Occipital lobe (tissue), 2 donors: Measurements from ENCODE around the gene PHC2. TPM values are rescaled to one million over a fixed set of nuclear protein-coding genes. Genes with fewer than 3 reads are reported as not detected.

ENCODE experiments used
- DNase-seq: peaks from one replicate; lab custom pipeline; 2025; lab: John Stamatoyannopoulos, UW
- total RNA-seq: library from RNA; depleted of rRNA; stranded (reverse); fragments of >200 nt; gene quantifications from one replicate; pipeline ENCODE4 v1.2.3, GENCODE V29; 2014

The PHC2 gene, protein sequence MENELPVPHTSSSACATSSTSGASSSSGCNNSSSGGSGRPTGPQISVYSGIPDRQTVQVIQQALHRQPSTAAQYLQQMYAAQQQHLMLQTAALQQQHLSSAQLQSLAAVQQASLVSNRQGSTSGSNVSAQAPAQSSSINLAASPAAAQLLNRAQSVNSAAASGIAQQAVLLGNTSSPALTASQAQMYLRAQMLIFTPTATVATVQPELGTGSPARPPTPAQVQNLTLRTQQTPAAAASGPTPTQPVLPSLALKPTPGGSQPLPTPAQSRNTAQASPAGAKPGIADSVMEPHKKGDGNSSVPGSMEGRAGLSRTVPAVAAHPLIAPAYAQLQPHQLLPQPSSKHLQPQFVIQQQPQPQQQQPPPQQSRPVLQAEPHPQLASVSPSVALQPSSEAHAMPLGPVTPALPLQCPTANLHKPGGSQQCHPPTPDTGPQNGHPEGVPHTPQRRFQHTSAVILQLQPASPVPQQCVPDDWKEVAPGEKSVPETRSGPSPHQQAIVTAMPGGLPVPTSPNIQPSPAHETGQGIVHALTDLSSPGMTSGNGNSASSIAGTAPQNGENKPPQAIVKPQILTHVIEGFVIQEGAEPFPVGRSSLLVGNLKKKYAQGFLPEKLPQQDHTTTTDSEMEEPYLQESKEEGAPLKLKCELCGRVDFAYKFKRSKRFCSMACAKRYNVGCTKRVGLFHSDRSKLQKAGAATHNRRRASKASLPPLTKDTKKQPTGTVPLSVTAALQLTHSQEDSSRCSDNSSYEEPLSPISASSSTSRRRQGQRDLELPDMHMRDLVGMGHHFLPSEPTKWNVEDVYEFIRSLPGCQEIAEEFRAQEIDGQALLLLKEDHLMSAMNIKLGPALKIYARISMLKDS
- total RNA-seq: 54.1 TPM

DNA sequence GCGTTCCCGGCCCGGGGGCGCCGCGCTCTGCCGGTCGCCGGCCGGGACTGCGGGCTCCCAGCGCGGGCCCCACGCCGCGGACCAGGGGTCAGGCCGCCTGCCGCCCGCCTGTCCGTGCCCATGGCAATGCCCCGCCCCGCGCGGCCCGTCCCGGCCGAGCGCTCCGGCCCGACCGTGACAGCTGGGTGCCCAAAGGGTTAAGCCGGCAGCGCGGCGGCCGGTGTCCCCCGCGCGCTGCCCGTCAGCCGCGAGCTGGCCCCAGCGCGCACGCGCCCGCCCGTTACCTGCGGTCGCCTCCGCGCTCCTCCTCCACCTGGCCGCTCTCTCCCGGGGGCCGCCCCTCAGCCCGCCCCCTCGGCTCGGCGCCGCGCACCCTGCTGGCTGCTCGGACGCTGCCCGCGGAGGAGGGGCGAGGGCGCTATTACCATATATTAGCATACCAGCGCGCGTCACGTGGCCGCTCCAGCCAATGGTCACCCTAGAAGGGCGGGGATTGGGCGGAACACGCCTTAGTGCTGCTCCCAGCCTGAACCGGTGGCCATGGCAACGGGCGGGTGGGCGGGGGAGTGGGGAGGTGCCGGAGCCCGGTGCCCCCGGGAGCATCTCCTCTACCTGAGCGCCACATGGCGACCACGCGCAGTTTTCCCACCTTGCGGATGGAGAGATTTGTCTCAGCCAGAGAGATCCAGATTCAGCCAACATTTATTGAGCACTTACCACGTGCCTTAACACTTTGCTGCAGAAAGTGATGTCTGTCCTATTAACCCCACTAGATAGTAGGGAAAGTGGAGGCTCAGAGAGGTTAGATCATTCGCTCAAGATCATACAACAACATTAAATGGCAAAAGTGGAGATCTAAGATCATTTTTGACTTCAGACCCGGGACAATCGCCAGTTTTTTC is at the start of gene PHC2:
Gene PHC2, minus strand, starts transcription at position 404 of the 902 bp plus-strand sequence. CDS start 55,556 bp downstream, outside the sequence.
- DNase-seq: peak; percentile 97

DNA sequence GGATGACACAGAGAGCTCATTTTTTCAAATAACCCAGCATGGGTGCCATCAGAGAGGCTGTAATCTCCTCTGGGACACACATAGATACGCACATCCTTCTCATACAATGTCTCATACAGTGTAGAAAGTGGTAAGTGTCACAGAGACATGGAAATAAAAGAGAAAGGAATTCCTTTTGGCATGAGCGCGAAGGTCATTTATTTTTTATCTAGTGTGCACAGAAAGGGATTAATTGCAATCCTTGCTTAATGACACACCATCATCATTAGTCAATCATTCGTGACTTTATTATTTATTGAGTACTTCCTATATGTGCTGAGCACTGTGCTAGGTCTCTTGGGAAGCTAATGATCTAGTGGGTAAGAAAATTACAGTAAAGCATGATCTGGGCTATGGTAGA is 46.6 kb upstream of the PHC2 start:
- no peak for DNase-seq

DNA sequence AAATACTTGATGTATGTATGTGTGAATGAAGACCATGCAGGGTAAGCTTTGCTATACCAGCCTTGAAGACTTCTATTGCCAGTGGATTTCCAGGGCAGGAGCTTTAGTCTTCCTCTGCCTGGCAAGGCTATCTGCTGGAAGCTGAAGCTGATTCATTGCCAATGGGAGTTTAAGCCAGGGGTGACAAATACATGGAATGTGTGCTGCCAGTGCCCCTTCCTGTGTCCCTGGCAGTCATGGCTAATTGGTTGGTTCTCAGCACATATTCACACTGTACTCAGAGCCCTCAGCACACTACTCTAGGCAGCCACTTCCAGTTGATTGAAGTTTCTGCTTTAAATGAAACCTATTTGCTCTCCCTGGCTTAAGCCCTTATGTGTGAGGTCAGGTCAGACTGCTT is 43.0 kb upstream of the PHC2 start:
- DNase-seq: no peak

DNA sequence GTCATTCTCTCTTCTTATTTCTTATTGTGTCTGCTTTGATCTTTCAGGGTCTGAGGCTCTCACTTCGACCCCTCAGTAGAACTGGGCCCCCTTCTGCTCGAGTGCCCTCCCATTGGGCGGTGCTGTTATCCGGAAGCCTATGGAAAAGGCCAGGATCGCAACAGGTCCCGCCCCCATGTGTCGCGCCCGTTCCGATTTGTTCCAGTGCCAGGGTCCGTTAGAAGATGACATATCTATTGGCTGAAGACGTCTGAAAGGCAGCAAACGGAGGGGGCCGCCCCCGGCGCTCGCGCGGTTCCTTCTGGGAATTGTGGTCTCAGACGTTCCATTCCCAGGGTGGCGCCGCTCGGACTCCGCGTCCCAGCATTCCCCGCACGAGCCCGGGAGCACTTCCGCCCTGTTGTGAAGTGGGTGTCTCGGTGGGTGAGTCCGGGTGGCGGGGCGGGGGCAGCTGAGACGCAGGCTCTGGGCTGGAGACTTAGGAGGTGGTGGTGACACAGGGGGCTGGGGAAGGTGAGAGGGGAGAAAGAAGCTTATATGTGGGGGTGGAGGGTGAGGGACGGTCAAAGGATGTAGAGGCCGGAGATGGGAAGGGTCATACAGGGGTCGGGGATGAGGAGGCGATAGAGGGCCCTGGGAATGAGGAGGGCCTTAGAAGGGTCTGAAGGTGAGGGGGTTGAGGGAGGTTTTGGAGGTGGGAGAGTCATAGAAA is 41.5 kb upstream of the PHC2 start, which contains the start of gene ZSCAN20:
Gene ZSCAN20, plus strand, starts transcription at position 377 of the 712 bp plus-strand sequence. CDS start 6,644 bp downstream, outside the sequence.
- peak; percentile 99 for DNase-seq

DNA sequence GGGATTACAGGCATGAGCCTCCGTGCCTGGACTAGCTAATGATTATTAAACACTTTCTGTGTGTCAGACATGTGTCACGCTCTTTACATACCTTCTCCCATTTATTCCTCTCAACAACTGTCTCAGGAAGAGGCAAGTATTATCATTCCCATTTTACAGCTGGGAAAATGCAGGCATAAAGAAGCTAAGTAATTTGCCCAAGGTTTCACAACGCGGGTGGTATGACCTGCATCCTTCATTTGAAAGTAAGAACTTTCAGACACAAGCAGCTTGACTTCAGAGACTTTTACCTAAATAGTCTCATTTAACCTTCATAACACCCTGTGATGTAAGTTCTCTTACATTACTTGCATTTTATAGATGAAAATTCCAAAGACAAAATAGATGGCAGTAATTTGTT is 40.5 kb upstream of the PHC2 start:
- DNase-seq: no peak

DNA sequence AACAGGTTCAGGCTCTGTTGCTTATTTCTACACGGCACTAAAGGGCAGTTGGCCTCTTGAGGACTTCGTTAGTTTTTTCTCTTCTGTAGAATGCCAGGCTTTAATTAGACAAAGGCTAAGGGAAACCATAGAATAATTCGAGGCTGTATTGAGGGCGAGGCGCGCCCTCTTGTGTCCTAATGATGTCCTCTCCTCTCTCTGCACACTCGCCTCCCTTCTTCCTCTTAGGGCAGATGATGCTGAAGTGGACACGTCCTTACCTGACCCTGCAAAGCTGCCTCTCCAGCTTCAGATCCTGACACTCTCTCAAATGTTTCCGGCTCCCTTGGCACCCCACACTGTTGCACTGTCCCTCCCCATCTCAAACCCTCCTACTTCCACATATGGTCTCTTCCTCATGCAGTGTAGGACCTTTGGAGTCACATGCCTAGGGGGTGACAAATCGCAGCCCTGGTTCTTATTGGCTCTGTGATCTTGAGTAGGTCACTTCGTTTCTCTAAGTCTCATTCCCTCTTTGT is 39.7 kb upstream of the PHC2 start:
- DNase-seq: peak; percentile 66

DNA sequence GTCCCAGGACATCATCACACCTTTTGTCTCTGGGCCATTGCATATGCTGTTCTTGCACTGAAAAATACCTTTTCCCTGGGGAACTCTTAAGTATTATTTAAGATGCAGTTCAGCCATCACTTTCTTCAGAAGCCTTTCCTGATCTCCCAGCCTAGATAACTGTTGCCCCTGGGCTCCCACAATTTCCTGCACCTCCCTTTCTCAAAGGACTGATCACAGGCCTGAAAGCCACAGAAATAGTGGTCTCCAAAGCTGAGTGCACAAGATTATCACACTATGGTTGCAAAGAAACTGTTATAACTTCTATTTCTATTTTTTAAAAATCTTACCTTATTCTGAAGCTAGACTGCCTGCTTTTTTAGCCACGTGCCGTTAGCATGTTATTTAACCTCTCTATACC is 38.8 kb upstream of the PHC2 start:
- DNase-seq: no peak

DNA sequence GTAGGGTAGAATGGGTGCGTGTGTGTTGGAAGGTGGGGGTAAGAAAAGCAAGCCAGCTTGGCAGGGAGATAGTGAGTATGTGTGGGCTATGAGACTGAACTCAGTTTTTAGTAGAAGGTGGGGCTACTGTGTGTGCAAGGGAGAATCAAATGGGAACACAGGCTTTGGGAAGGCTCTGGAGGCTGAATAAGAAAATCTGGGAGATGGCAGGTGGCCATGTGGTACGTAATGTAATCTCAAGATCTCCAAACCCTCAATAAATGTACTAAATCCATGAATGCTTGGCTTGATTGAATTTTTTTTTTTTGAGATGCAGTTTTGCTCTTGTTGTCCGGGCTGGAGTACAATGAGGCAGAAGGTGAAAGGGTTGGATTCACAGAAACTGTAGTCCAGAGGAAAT is 38.1 kb upstream of the PHC2 start:
- no peak for DNase-seq

DNA sequence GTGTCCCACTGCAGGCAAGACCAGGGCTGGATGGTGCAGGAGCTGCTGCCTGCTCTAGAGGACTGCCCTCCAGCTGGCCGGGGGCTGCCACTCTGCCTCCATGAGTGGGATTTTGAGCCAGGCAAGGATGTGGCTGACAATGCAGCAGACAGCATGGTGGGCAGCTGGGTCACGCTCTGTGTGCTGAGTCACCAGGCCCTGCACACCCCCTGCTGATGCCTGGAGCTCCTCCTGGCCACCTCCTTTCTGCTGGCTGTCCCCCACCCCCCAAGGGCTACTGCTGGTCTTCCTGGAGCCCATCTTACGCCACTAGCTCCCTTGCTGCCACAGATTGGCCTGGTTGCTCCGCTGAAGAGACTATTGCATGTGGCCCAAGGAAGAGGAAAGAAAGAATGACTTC is 37.6 kb upstream of the PHC2 start:
- no peak for DNase-seq

DNA sequence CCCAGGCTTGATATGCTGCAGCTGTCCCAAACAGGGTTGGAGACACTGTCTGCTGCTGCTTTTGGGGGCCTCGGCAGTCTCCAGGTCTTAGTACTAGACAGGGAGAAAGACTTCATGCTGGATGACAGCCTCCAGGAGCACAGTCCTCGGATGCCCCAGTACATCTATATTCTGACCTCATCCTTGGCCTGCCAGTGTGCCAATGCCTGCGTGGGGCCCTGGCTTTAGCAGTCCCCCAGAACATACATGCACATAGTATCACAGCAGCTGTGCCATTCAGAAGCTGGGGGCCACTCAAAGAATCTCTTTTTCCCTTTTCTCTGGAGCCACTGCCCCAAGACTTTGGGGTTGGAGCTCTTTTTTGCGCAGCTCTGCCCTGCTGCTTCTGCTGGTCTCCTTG is 37.1 kb upstream of the PHC2 start:
- no peak for DNase-seq

DNA sequence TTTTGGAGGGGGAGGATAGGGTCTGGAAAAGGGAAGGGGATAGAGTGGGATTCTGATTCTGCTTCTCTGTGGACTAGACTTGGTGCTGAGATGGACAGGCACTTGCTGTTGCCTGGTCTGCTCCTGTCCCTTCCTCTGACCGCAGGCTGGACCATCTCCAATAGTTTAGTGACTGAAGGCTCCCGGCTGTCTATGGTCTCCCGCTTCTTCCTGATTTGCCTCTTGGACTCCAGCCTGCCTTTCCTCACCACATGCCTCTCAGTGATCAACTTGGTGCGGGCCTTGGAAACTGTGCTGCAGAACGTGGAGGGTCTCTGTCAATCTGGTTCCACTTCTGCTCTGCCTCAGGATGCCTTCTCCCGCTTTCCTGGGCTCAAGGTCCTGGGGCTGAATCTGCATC is 35.3 kb upstream of the PHC2 start:
- no peak for DNase-seq

DNA sequence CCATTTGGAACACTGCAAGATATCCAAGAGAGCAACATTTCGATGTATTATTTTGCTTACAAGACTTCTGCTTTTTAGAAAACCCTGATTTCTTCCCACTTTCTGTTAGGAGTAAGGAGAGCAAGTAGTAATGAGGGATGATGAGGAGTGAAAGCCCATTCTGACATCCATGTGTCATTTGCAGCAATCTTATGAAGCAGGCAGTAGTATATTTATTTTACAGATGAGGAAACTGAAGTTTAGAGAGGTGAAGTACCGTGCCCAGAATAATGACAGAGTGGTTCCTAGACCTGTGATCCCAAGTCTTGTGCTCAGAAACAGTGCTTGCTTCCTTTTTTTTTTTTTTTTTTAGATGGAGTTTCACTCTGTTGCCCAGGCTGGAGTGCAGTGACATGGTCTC is 34.4 kb upstream of the PHC2 start:
- DNase-seq: no peak

DNA sequence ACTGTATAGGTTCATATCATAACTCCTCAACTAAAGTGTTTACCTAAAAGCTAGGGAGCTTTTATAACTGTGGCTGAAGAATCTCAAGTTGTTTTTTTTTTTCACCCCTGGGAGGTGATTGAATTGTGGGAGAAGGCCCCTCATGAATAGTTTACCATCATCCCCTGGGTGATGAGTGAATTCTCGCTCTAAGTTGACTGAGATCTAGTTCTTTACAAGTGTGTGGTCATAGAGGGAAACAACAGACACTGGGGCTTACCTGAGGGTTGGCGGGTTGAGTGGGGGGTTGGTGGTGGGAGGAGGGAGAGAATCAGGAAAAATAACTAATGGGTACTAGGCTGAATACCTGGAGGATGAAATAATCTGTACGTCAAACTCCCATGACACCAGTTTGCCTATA is 33.7 kb upstream of the PHC2 start:
- no peak for DNase-seq

DNA sequence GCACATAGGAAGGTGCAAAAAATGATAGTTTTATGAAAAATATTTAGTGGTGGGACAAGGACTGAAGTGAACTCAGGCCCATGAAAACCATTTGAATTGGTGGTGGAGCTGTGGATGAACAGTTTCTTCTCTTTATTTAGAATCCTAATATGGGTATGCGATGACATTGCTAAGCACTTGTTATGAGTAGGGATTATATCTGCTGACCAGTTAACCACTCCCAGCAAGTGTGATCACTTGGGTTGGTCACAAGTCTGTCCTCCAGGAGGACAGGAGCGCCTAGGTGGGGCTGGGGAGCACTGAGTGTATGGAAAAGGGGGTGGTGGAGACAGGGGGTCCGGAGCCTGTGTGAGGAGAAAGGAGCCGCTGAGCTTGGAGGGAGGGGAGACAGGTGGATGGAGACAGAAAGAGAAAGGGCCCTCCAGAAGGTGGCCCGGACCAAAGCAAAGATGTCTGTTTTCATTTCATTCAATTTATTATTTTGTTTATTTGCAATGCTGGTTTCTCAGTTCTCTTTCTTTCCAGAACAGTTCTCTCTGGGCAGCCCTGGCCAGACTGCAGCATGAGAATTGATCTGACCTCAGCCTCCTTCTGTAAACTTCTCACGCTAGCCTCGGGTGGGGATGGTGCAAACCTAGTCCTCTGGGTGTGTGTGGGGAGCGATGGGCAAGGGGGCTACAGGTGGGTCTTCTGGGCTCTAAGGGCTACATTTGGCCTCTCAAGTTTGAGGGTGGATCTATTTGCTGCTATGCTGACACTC is 31.7 kb upstream of the PHC2 start:
- DNase-seq: no peak

DNA sequence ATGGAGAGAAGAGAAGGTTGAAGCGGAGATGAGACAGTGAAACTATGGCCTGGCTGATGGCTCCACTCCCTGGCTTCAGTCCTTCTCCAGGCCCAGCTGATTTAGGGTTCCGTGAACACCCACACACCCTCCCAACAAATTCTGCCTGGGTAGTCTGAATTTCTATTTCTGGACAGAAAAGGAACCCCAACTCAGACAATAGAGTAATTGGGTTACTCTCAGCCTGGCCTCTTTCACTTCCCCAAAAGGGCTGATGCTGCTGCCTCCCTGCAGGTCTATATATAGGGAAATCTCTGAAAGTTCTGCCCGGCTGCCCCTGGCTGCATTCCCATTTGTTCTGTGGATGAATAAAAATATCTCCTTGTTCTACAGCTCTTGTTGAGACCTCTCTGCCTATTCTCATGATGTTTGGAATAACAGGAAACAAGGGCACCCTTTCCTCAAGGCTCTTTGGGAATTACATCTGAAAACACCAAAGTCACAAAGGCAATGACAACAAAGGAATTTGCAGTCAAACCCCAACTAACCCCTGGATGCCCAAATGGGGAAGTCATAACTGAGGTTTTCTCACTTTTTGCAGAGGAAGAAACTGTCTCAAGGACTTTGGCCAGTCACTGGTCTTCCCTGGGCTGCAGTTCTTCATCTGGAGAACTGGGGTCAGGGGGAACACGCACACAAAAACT is 30.2 kb upstream of the PHC2 start:
- no peak for DNase-seq

DNA sequence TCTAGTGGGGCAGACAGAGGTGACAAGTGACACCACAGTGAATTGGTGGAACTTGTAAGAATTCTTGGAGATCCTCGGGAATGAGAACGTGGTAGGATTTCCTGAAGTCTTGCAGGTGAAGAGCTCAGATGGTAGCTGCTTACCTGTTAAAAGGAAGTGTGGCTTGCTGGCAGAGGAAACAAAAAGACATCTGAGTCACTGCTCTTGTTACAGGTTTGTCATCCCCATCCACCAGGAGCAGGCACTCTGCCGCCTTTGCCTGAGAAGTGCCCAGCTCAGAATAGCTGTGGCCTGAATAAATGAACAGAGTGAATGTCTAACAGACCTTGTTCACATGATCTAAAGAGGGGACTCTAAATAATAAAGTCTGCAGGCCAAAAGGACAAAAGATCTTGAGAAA is 29.2 kb upstream of the PHC2 start:
- DNase-seq: no peak

DNA sequence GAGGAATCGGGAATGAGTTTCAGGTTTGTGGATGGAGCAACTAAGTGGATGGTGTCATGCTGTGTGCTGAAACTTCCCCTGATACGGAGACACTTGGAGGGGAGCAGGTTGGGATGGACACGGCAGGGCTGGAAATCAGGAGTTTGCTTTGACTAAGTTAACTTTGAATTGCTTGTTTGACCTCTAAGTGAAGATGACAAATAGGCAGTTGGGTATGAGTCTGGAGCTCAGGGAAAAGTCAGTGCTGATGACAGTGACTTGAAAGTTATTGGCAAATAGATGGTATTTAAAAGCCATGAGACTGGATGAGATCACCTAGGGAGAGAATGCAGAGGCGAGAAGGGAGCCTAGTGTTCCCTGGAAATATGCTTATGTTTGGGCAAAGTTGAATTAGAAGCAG is 28.8 kb upstream of the PHC2 start:
- DNase-seq: no peak

DNA sequence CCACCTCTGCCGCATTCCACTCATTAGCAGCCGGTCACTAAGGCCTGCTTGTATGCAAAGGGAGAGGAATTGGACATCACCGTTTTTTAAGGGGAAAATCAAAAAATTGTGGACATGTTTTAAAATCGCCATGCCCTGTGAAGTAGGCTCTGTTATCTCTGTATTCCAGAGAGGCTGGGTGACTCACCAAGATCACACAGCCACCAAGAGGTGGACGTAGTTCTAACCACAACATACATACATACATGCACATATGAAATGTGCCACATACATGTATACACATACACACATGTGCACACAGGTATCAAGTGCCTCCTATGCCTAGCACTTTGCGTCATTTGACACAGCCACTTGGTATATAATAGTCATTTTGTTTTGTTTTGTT is 25.6 kb upstream of the PHC2 start:
- DNase-seq: no peak
